IMR-90 (cell line): ENCODE data around the gene NCK1. TPM values are rescaled to one million over a fixed set of nuclear protein-coding genes. Genes with fewer than 3 reads are reported as not detected.

Source experiments
- ATAC-seq: fragments of 200-7000 bp; cut with Tn5 transposase; 2 replicates; pipeline ENCODE4 v1.9.1; 2020; ENCODE audit warnings: low read depth, mild to moderate bottlenecking, moderate library complexity
- BruUV-seq: library from RNA; stranded (reverse); fragments of 400-500 nt; replicated peaks from 2 replicates; lab custom pipeline; 2021; lab: Mats Ljungman, UMichigan
- CTCF ChIA-PET: fragments of 300-600 bp; formaldehyde crosslinking; extraction: SDS; loops from one replicate; lab custom pipeline; 2021; ENCODE audit warnings: antibody characterized with exemption; lab: Yijun Ruan, JAX
- POLR2A ChIA-PET: fragments of 300-600 bp; sonication (Branson Sonifier 250); formaldehyde crosslinking; loops from one replicate; lab custom pipeline; 2022; ENCODE audit warnings: antibody characterized with exemption; ENCODE audit not compliant: unreplicated experiment; lab: Charles Lee
- DNase-seq: peaks from one replicate; pipeline ENCODE4 v3.0.0; 2013
- H2AFZ ChIP-seq: replicated peaks from 2 replicates; pipeline ENCODE3; 2013; ENCODE audit warnings: low read length, mild to moderate bottlenecking; ENCODE audit not compliant: poor library complexity
- H2AK5ac ChIP-seq: 2 replicates; pipeline ENCODE4 v1.6.1; 2013; ENCODE audit warnings: low read depth, low read length, inconsistent platforms
- H2AK9ac ChIP-seq: replicated peaks from 2 replicates; pipeline ENCODE3; 2013; ENCODE audit warnings: mild to moderate bottlenecking, low read depth, low read length, moderate library complexity; ENCODE audit not compliant: poor library complexity
- H2BK120ac ChIP-seq: 2 replicates; pipeline ENCODE4 v1.6.1; 2013; ENCODE audit warnings: low read depth, low read length, inconsistent platforms
- H2BK15ac ChIP-seq: 3 replicates; pipeline ENCODE4 v1.6.1; 2013; ENCODE audit warnings: low read depth, low read length, inconsistent platforms
- H2BK20ac ChIP-seq: 2 replicates; pipeline ENCODE4 v1.6.1; 2013; ENCODE audit warnings: low read depth, mild to moderate bottlenecking, inconsistent platforms, low read length, moderate library complexity
- H2BK5ac ChIP-seq: 2 replicates; pipeline ENCODE4 v1.6.1; 2013; ENCODE audit warnings: mild to moderate bottlenecking, low read depth, low read length, inconsistent platforms; ENCODE audit not compliant: poor library complexity, severe bottlenecking
- H3K14ac ChIP-seq: replicated peaks from 2 replicates; pipeline ENCODE4 v1.6.1; 2013; ENCODE audit warnings: low read depth, low read length, inconsistent platforms
- H3K18ac ChIP-seq: 2 replicates; pipeline ENCODE4 v1.6.1; 2013; ENCODE audit warnings: low read depth, low read length, control low read depth
- H3K23ac ChIP-seq: 2 replicates; pipeline ENCODE4 v1.6.1; 2013; ENCODE audit warnings: low read depth, low read length, inconsistent platforms
- H3K27ac ChIP-seq: 2 replicates; pipeline ENCODE4 v1.5.1; 2013; ENCODE audit warnings: mild to moderate bottlenecking, control low read depth, low read length; ENCODE audit not compliant: insufficient read depth
- H3K27me3 ChIP-seq: 2 replicates; pipeline ENCODE4 v1.6.1; 2013; ENCODE audit warnings: low read length; ENCODE audit not compliant: control insufficient read depth, insufficient read depth
- H3K36me3 ChIP-seq: 2 replicates; pipeline ENCODE4 v1.6.1; 2013; ENCODE audit warnings: low read length, mixed read lengths; ENCODE audit not compliant: control insufficient read depth, insufficient read depth
- H3K4ac ChIP-seq: 2 replicates; pipeline ENCODE4 v1.6.1; 2013; ENCODE audit warnings: low read depth, low read length, inconsistent platforms
- H3K4me1 ChIP-seq: 2 replicates; pipeline ENCODE4 v1.6.1; 2013; ENCODE audit warnings: low read length, mixed read lengths; ENCODE audit not compliant: control insufficient read depth, insufficient read depth
- H3K4me2 ChIP-seq: 2 replicates; pipeline ENCODE4 v1.6.1; 2013; ENCODE audit warnings: low read depth, mild to moderate bottlenecking, control low read depth, low read length, moderate library complexity
- H3K4me3 ChIP-seq: 2 replicates; pipeline ENCODE4 v1.5.1; 2013; ENCODE audit warnings: low read depth, mild to moderate bottlenecking, control low read depth, low read length, moderate library complexity; ENCODE audit not compliant: insufficient read depth
- H3K56ac ChIP-seq: 2 replicates; pipeline ENCODE4 v1.6.1; 2013; ENCODE audit warnings: low read length, inconsistent platforms; ENCODE audit not compliant: insufficient read depth; ENCODE audit errors: extremely low read depth
- H3K79me1 ChIP-seq, 2 experiments: 2 replicates each; pipeline ENCODE4 v1.6.1; 2013; ENCODE audit warnings: low read length in 2 of 2, inconsistent platforms in 1 of 2, low read depth in 1 of 2
- H3K9ac ChIP-seq: 2 replicates; pipeline ENCODE4 v1.6.1; 2013; ENCODE audit warnings: low read depth, low read length, control low read depth
- H3K9me1 ChIP-seq: 2 replicates; pipeline ENCODE4 v1.6.1; 2013; ENCODE audit warnings: low read length, inconsistent platforms; ENCODE audit not compliant: insufficient read depth
- H3K9me3 ChIP-seq: 2 replicates; pipeline ENCODE4 v1.6.1; 2013; ENCODE audit warnings: low read length; ENCODE audit not compliant: control insufficient read depth, insufficient read depth
- H4K20me1 ChIP-seq: 2 replicates; pipeline ENCODE4 v1.6.1; 2013; ENCODE audit warnings: low read length, inconsistent platforms; ENCODE audit not compliant: insufficient read depth
- H4K5ac ChIP-seq: 2 replicates; pipeline ENCODE4 v1.6.1; 2013; ENCODE audit warnings: mild to moderate bottlenecking, low read depth, low read length, control low read depth
- H4K8ac ChIP-seq, 2 experiments: 2 replicates each; pipeline ENCODE4 v1.6.1; 2013; ENCODE audit warnings: low read depth in 2 of 2, low read length in 2 of 2, control low read depth in 1 of 2, inconsistent platforms in 1 of 2
- H4K91ac ChIP-seq: 2 replicates; pipeline ENCODE4 v1.6.1; 2013; ENCODE audit warnings: low read depth, low read length, inconsistent platforms; ENCODE audit not compliant: insufficient read depth
- CEBPB ChIP-seq: IDR thresholded peaks from 2 replicates; pipeline ENCODE4 v1.6.1; 2012; ENCODE audit warnings: low read depth, low read length, improper control_type of control experiment
- FOS ChIP-seq: fragments of 150-350 bp; IDR thresholded peaks from 2 replicates; pipeline ENCODE4 v1.6.1; 2016; ENCODE audit warnings: low read depth, low read length
- MAFK ChIP-seq: IDR thresholded peaks from 2 replicates; pipeline ENCODE4 v1.6.1; 2012; ENCODE audit warnings: low read depth, low read length, improper control_type of control experiment
- MAZ ChIP-seq: IDR thresholded peaks from 2 replicates; pipeline ENCODE4 v1.6.1; 2012; ENCODE audit warnings: low read depth, mild to moderate bottlenecking, low read length, improper control_type of control experiment, moderate library complexity, borderline replicate concordance
- MXI1 ChIP-seq: IDR thresholded peaks from 2 replicates; pipeline ENCODE4 v1.6.1; 2012; ENCODE audit warnings: low read depth, mild to moderate bottlenecking, low read length, moderate library complexity, borderline replicate concordance
- POLR2A ChIP-seq: IDR thresholded peaks from 2 replicates; pipeline ENCODE4 v1.6.1; 2012; ENCODE audit warnings: mild to moderate bottlenecking, low read depth, low read length
- RAD21 ChIP-seq: IDR thresholded peaks from 2 replicates; pipeline ENCODE4 v1.6.1; 2012; ENCODE audit warnings: low read length, improper control_type of control experiment
- RCOR1 ChIP-seq: IDR thresholded peaks from 2 replicates; pipeline ENCODE4 v1.6.1; 2012; ENCODE audit warnings: mild to moderate bottlenecking, low read length, improper control_type of control experiment; ENCODE audit not compliant: insufficient replicate concordance
- SMC3 ChIP-seq: fragments of 150-350 bp; IDR thresholded peaks from 2 replicates; pipeline ENCODE4 v1.6.1; 2016; ENCODE audit warnings: low read depth, mild to moderate bottlenecking, antibody characterized with exemption, low read length, moderate library complexity
- dilution Hi-C: fragments of 300-500 bp; cut with HindIII; formaldehyde crosslinking; loops from one replicate; pipeline ENCODE4 v1.14.3; 2018; ENCODE audit warnings: low sequenced_read_pairs; ENCODE audit not compliant: unreplicated experiment
- in situ Hi-C: fragments of 300-500 bp; cut with MboI; formaldehyde crosslinking; loops from 3 replicates; pipeline ENCODE4 v1.14.3; 2019; ENCODE audit warnings: low sequenced_read_pairs, inconsistent platforms, mixed read lengths
- intact Hi-C: fragments of 100-400 bp; cut with micrococcal nuclease; formaldehyde crosslinking; loops from 2 replicates; pipeline ENCODE4 v1.10.0; 2022
- polyA plus RNA-seq, 3 experiments: library from polyadenylated mRNA; depleted of rRNA; stranded (reverse); fragments of >200 nt; gene quantifications; 2 replicates each; pipeline ENCODE4 v1.2.3, GENCODE V29; 2012; ENCODE audit warnings: low replicate concordance in 1 of 3
- total RNA-seq: library from RNA; depleted of rRNA; stranded (reverse); fragments of >200 nt; gene quantifications from 2 replicates; pipeline ENCODE4 v1.2.3, GENCODE V29; 2012
- TF ChIP-seq, protein P1 (sequence below): fragments of 150-350 bp; IDR thresholded peaks from 2 replicates; pipeline ENCODE4 v1.6.1; 2017; ENCODE audit warnings: mild to moderate bottlenecking, antibody characterized with exemption, low read length, low read depth

Gene NCK1
- total and polyA plus RNA-seq, 2 of the 4 experiments (the other 2 are of a cell fraction) = 23.7 to 24.3 TPM

GRCh38 chr3:136928240-136928639, 66.2 kb downstream of the NCK1 start:
- Histone ChIP-seq H2AK9ac (no peak overlapping the region), H3K4ac (no peak overlapping the region), H2BK20ac (no peak overlapping the region), H3K9me1 (peaks cover 13% of the 10 kb centered on the region), H3K56ac (no peak overlapping the region), H3K18ac (no peak overlapping the region), H3K79me1 (peaks cover 12 to 54% of the 10 kb centered on the region in 2 experiments), H3K27me3 (no peaks in the 10 kb centered on the region), H4K8ac (no peak overlapping the region; a peak in 1 of 4 replicates), H2AFZ (no peak overlapping the region), H4K91ac (no peak overlapping the region), H3K36me3 (peaks cover 8% of the 10 kb centered on the region), H3K27ac (no peak overlapping the region), H3K14ac (no peak overlapping the region), H2AK5ac (no peak overlapping the region), H3K9ac (no peak overlapping the region), H4K5ac (no peak overlapping the region), H2BK15ac (no peak overlapping the region), H3K9me3 (no peaks in the 10 kb centered on the region), H4K20me1 (peaks cover 6% of the 10 kb centered on the region), H3K23ac (peak overlapping the region; percentile 31; the same call in 1 of the 2 replicates), H2BK5ac (no peak overlapping the region), H3K4me2 (no peak overlapping the region), H3K4me3 (no peak overlapping the region), H2BK120ac (no peak overlapping the region), H3K4me1 (0 out of 2 replicates have a peak, but pooled peaks cover 2% of the 10 kb centered on the region)
- no TSS peak for BruUV-seq
- dilution Hi-C loops (no loop called here), in situ Hi-C loops (no loop called here), intact Hi-C loops (no loop called here)
- ChIA-PET CTCF (no interaction called here), POLR2A (interaction anchor here (0.7 kb wide), 1 partner anchor 18 kb away, joined by 13 read pairs; no protein-coding TSS in a partner anchor)
- DNase-seq (no peak), ATAC-seq (no peak)
- TF ChIP-seq MXI1 = no peak
- no peak for TF ChIP-seq MAZ
- TF ChIP-seq, protein P1, sequence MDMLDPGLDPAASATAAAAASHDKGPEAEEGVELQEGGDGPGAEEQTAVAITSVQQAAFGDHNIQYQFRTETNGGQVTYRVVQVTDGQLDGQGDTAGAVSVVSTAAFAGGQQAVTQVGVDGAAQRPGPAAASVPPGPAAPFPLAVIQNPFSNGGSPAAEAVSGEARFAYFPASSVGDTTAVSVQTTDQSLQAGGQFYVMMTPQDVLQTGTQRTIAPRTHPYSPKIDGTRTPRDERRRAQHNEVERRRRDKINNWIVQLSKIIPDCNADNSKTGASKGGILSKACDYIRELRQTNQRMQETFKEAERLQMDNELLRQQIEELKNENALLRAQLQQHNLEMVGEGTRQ = no peak
- TF ChIP-seq RAD21 = no peak
- no peak for TF ChIP-seq CEBPB
- no peak for TF ChIP-seq RCOR1
- TF ChIP-seq POLR2A = no peak
- TF ChIP-seq FOS = no peak
- TF ChIP-seq MAFK = no peak
- no peak for TF ChIP-seq SMC3
